Effector CD8-positive, alpha-beta T cell (primary cell): ENCODE results near the gene ST7.

ENCODE experiments used
- DNase-seq: peaks from one replicate; lab custom pipeline; 2025; lab: John Stamatoyannopoulos, UW

The ST7 gene

GRCh38 chr7:117272017-117272759 is 318.9 kb downstream of the ST7 start:
- no peak for DNase-seq

DNA sequence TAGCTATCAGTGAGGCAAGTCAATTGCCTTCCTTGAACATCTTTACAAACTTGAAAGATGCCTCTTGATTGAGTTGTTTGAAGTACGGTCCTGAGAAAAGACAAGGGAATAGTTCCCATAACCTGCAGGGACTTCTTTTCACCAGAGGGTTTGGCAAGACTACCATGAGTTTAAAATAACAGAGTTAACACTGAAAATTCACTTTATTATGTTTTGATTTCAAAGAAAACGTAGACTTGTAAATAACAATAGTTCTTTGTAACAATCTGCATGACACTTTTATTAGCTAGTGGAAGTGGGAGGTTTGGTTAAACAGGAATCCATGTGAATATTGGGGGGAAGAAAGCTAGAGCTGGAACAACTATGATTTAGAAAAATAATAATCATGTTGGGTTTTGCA is 320.0 kb downstream of the ST7 start:
- no peak for DNase-seq

DNA sequence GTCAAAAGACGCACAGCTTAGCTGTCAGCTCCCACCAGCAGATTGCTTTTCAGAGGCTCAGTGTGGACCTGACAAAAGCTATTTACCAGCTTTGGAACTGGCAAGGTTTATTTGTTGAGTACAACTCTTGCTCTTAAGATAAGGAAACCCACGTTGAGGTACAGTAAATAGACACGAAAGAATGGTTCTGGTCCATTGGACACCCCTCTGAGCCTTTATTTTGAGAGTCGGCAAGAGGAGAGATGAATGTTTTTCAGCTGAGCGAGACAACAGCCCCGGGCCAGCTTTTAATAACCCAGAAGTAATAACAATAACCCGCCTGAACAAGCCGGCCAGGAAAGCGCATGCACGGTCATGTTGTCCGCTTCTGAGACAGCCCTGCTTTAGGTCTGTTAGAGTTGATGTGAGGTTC is 320.5 kb downstream of the ST7 start:
- no peak for DNase-seq

DNA sequence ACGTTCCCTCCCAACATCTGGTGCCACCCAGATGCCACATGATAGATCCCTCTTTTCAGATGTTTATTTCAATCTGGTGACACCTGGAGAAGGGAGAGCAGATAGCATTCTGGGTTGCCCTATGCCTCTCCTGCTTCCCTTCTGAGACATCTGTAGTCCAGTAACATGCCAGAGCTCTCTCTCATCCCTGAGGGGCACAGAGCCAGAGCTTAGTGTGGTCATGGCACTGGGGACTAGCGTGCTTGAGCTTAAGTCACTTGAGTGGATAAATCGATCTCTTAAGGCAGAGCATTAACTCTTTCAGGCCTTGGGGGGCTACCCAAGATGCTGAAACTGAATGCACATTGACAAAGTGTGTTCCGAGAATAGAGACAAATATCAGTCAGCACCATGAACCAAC is 321.6 kb downstream of the ST7 start:
- DNase-seq = no peak

DNA sequence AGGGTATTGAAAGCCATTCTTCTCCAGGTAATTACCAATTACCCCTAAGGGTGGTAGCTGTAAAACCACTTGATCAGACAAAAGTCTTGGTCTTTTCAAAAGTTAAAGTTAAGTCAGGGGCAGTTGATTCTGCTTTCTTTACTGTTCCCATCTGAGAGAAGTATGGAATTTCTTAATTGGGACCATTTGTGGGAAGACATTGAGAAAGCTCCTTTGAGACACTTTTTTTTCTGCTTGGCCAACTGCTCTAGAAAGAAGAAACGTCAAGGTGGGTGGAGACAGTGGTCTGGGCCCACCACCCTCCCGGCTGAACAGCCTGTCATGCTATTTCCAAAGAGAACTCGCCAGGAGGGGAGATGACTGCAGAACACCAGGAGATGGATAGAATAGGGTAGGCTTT is 324.3 kb downstream of the ST7 start:
- no peak for DNase-seq

DNA sequence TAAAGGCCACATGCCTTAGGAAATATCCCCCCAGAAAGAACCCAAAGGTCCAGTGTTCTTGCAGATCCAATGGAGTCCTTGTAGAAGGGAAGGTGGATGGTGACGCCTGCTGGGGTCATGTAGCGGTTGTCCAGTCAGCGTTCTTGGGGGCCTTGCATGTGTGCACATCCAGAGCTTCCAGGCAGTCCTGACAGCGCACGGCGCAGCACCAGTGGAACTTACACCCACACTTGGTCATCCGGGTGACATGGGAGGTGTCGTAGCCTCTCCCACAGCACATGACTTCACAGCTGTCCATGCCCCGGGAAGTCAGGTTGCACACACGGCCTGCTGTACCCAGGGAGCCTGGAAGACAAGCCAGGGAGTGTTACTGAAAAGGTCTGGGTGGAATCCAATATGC is 324.7 kb downstream of the ST7 start:
- no peak for DNase-seq

DNA sequence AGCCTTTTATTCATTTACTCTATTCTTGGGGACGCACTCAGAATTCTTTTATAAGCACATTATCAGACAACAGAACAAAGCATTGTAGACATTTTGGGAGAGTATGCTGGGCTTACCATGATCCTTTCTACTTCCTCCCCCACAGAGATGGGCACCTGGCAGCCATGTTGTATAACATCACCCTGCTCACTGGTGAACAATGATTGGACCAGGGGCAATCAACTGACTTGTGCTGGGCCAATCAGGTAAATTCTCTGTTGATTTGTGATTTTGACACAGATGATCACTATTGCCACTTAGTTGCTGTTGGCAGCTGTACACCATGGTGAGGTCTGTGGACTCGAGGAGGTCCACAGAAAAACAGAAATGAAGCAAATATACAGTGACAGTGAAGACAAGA is 325.9 kb downstream of the ST7 start:
- no peak for DNase-seq
